NCI-H2081 (cell line): ENCODE data around the gene SLC6A11.

Experiments used
- DNase-seq, 2 experiments: peaks; one replicate each; lab custom pipeline; 2025; lab: John Stamatoyannopoulos, UW

The SLC6A11 gene

GRCh38 chr3:10841100-10841499 is 25.1 kb downstream of the SLC6A11 start:
- no peak for DNase-seq

GRCh38 chr3:10843378-10843777 is 27.4 kb downstream of the SLC6A11 start:
- no peak for DNase-seq

GRCh38 chr3:10845001-10845761 is 29.2 kb downstream of the SLC6A11 start:
- DNase-seq = no peak

GRCh38 chr3:10845839-10846656 is 30.0 kb downstream of the SLC6A11 start:
- no peak for DNase-seq

- no peak for DNase-seq
Observed at GRCh38 chr3:10846657-10846975, 30.6 kb downstream of the SLC6A11 start.

GRCh38 chr3:10848261-10848660 is 32.2 kb downstream of the SLC6A11 start:
- DNase-seq = no peak

GRCh38 chr3:10852066-10852808 is 36.2 kb downstream of the SLC6A11 start:
- DNase-seq = no peak

- no peak for DNase-seq
Observed at GRCh38 chr3:10855083-10855870, 39.2 kb downstream of the SLC6A11 start.

GRCh38 chr3:10855871-10856662 is 40.0 kb downstream of the SLC6A11 start:
- no peak for DNase-seq

GRCh38 chr3:10857235-10857634 is 41.2 kb downstream of the SLC6A11 start:
- no peak for DNase-seq

- DNase-seq = no peak
Observed at GRCh38 chr3:10858091-10858490, 42.1 kb downstream of the SLC6A11 start.

- DNase-seq = no peak
Observed at GRCh38 chr3:10867384-10867783, 51.4 kb downstream of the SLC6A11 start.

- no peak for DNase-seq
Observed at GRCh38 chr3:10869460-10869859, 53.4 kb downstream of the SLC6A11 start.

- DNase-seq = no peak
Observed at GRCh38 chr3:10870296-10870695, 54.3 kb downstream of the SLC6A11 start.

GRCh38 chr3:10873415-10873814 is 57.4 kb downstream of the SLC6A11 start:
- DNase-seq = no peak

GRCh38 chr3:10875914-10876313 is 59.9 kb downstream of the SLC6A11 start:
- no peak for DNase-seq

- no peak for DNase-seq
Observed at GRCh38 chr3:10876661-10877060, 60.6 kb downstream of the SLC6A11 start.

GRCh38 chr3:10882851-10883250 is 66.8 kb downstream of the SLC6A11 start:
- DNase-seq = no peak

GRCh38 chr3:10883478-10884234 is 67.6 kb downstream of the SLC6A11 start:
- DNase-seq = no peak

- DNase-seq = no peak
Observed at GRCh38 chr3:10887015-10887414, 71.0 kb downstream of the SLC6A11 start.
